SK-N-SH treated with all-trans-retinoic acid at 6 μM for 48 hours (cell line): Measurements from ENCODE around the gene KRT7.
"Not testable (repeated sequence)": the region's sequence is repeated elsewhere in the genome, so short reads cannot be mapped to it uniquely, and the experiment has no call there.

Source experiments
- ATAC-seq: fragments of 200-7000 bp; cut with Tn5 transposase; 3 replicates; pipeline ENCODE4 v1.9.1; 2020; ENCODE audit warnings: mild to moderate bottlenecking, moderate library complexity
- ARNTL ChIP-seq: fragments of 450-650 bp; formaldehyde crosslinking; IDR thresholded peaks from 2 replicates; pipeline ENCODE4 v1.5.0; 2020; ENCODE audit warnings: low read depth, mild to moderate bottlenecking, moderate library complexity, borderline replicate concordance
- BACH2 ChIP-seq: fragments of 250-450 bp; sonication (Bioruptor Pico); IDR thresholded peaks from 2 replicates; pipeline ENCODE4 v1.9.0; 2021; ENCODE audit warnings: mild to moderate bottlenecking, borderline replicate concordance
- CREB5 ChIP-seq: fragments of 250-450 bp; sonication (Bioruptor Pico); IDR thresholded peaks from 2 replicates; pipeline ENCODE4 v1.5.1; 2020; ENCODE audit warnings: low read depth, mild to moderate bottlenecking, moderate library complexity
- CSDC2 ChIP-seq: fragments of 250-450 bp; sonication (Bioruptor Pico); IDR thresholded peaks from 2 replicates; pipeline ENCODE4 v1.5.0; 2020; ENCODE audit warnings: mild to moderate bottlenecking, moderate library complexity
- CSRNP3 ChIP-seq: fragments of 250-450 bp; sonication (Bioruptor Pico); IDR thresholded peaks from 2 replicates; pipeline ENCODE4 v1.5.1; 2021; ENCODE audit warnings: mild to moderate bottlenecking, moderate library complexity
- ESRRG ChIP-seq: fragments of 250-450 bp; sonication (Bioruptor Pico); IDR thresholded peaks from 2 replicates; pipeline ENCODE4 v1.6.1; 2021; ENCODE audit warnings: mild to moderate bottlenecking
- GLIS3 ChIP-seq: fragments of 250-450 bp; sonication (Bioruptor Pico); IDR thresholded peaks from 2 replicates; pipeline ENCODE4 v1.5.0; 2020; ENCODE audit warnings: mild to moderate bottlenecking, moderate library complexity
- ISL1 ChIP-seq: fragments of 250-450 bp; sonication (Bioruptor Pico); IDR thresholded peaks from 2 replicates; pipeline ENCODE4 v2.1.2; 2022; ENCODE audit warnings: mild to moderate bottlenecking, moderate library complexity
- OSR1 ChIP-seq: fragments of 250-450 bp; sonication (Bioruptor Pico); IDR thresholded peaks from 2 replicates; pipeline ENCODE4 v1.8.0; 2022; ENCODE audit warnings: moderate library complexity, mild to moderate bottlenecking, inconsistent platforms
- PATZ1 ChIP-seq: fragments of 250-450 bp; sonication (Bioruptor Pico); IDR thresholded peaks from 2 replicates; pipeline ENCODE4 v1.8.0; 2020; ENCODE audit warnings: mild to moderate bottlenecking, moderate library complexity, borderline replicate concordance
- PPARA ChIP-seq: fragments of 250-450 bp; sonication (Bioruptor Pico); IDR thresholded peaks from 2 replicates; pipeline ENCODE4 v1.5.0; 2020; ENCODE audit warnings: mild to moderate bottlenecking, borderline replicate concordance
- RARB ChIP-seq: fragments of 250-450 bp; sonication (Bioruptor Pico); IDR thresholded peaks from 2 replicates; pipeline ENCODE4 v1.8.0; 2021; ENCODE audit warnings: mild to moderate bottlenecking, moderate library complexity
- SNAI2 ChIP-seq: fragments of 250-450 bp; sonication (Bioruptor Pico); IDR thresholded peaks from 2 replicates; pipeline ENCODE4 v1.5.0; 2020; ENCODE audit warnings: mild to moderate bottlenecking, moderate library complexity
- TOX ChIP-seq: fragments of 250-450 bp; sonication (Bioruptor Pico); IDR thresholded peaks from 2 replicates; pipeline ENCODE4 v1.8.0; 2021; ENCODE audit warnings: mild to moderate bottlenecking, moderate library complexity, borderline replicate concordance
- ZC3H10 ChIP-seq: fragments of 250-450 bp; sonication (Bioruptor Pico); IDR thresholded peaks from 2 replicates; pipeline ENCODE4 v1.5.1; 2021; ENCODE audit warnings: mild to moderate bottlenecking, moderate library complexity
- ZFP30 ChIP-seq: fragments of 450-650 bp; formaldehyde crosslinking; IDR thresholded peaks from 2 replicates; pipeline ENCODE4 v1.5.0; 2022; ENCODE audit warnings: mild to moderate bottlenecking, moderate library complexity
- ZNF565 ChIP-seq: fragments of 450-650 bp; formaldehyde crosslinking; conservative IDR thresholded peaks from 2 replicates; pipeline ENCODE4 v1.5.0; 2020; ENCODE audit warnings: low read depth, mild to moderate bottlenecking, moderate library complexity
- ZNF70 ChIP-seq: fragments of 450-650 bp; formaldehyde crosslinking; IDR thresholded peaks from 2 replicates; pipeline ENCODE4 v1.5.0; 2020; ENCODE audit warnings: mild to moderate bottlenecking, moderate library complexity
- ZNF8 ChIP-seq: fragments of 450-650 bp; formaldehyde crosslinking; IDR thresholded peaks from 2 replicates; pipeline ENCODE4 v1.5.0; 2020; ENCODE audit warnings: mild to moderate bottlenecking, moderate library complexity

Gene KRT7

GRCh38 chr12:52250048-52250990 lies 17.3 kb downstream of the KRT7 start:
- TF ChIP-seq ZC3H10 (no peak), SNAI2 (CRISPR knock-in tag) (no peak), ZNF565 (no peak), BACH2 (CRISPR knock-in tag) (no peak)
- ATAC-seq, result no peak

- ATAC-seq, result no peak
These were observed 18.5 kb downstream of the KRT7 start for GRCh38 chr12:52251367-52252051.

GRCh38 chr12:52252175-52252615 lies 19.2 kb downstream of the KRT7 start:
- not testable (repeated sequence) for ATAC-seq

More at GRCh38 chr12:52251367-52252051, 18.5 kb downstream of the KRT7 start:
- TF ChIP-seq CSRNP3 (CRISPR knock-in tag), result no peak
- no peak for TF ChIP-seq CREB5 (CRISPR knock-in tag)
- TF ChIP-seq OSR1, result no peak
- no peak for TF ChIP-seq ZFP30 (CRISPR knock-in tag)
- TF ChIP-seq ZC3H10, result no peak
- no peak for TF ChIP-seq ZNF70 (CRISPR knock-in tag)
- TF ChIP-seq TOX (CRISPR knock-in tag), result no peak
- no peak for TF ChIP-seq ESRRG (CRISPR knock-in tag)
- no peak for TF ChIP-seq ISL1
- no peak for TF ChIP-seq ZNF8 (CRISPR knock-in tag)
- no peak for TF ChIP-seq CSDC2 (CRISPR knock-in tag)
- TF ChIP-seq PATZ1 (CRISPR knock-in tag), result no peak
- no peak for TF ChIP-seq BACH2 (CRISPR knock-in tag)
- TF ChIP-seq ZNF565, result no peak
- TF ChIP-seq GLIS3 (CRISPR knock-in tag), result no peak
- TF ChIP-seq ARNTL (CRISPR knock-in tag), result no peak

GRCh38 chr12:52252728-52253343 lies 19.8 kb downstream of the KRT7 start:
- TF ChIP-seq PPARA (CRISPR knock-in tag) (no peak), ARNTL (CRISPR knock-in tag) (no peak), SNAI2 (CRISPR knock-in tag) (no peak), CREB5 (CRISPR knock-in tag) (no peak), ESRRG (CRISPR knock-in tag) (no peak), RARB (no peak), ZC3H10 (no peak), OSR1 (no peak), TOX (CRISPR knock-in tag) (no peak), BACH2 (CRISPR knock-in tag) (no peak), PATZ1 (CRISPR knock-in tag) (no peak), CSDC2 (CRISPR knock-in tag) (no peak)
- no peak for ATAC-seq
